Mucosa of descending colon (tissue), 3 donors: ENCODE data around the gene FHAD1. TPM values are rescaled to one million over a fixed set of nuclear protein-coding genes. Genes with fewer than 3 reads are reported as not detected.

Experiments used
- ATAC-seq: fragments of 200-7000 bp; cut with Tn5 transposase; one replicate; pipeline ENCODE4 v1.9.1; 2020; ENCODE audit warnings: mild to moderate bottlenecking, moderate library complexity
- DNase-seq, 3 donors: peaks; one replicate each; pipeline ENCODE4 v3.0.0-alpha.2; 2020
- H3K36me3 ChIP-seq: fragments of 200-600 bp; one replicate; pipeline ENCODE4 v1.8.0; 2021; ENCODE audit warnings: low read depth, mild to moderate bottlenecking
- H3K4me1 ChIP-seq: fragments of 200-600 bp; one replicate; pipeline ENCODE4 v1.8.0; 2021; ENCODE audit warnings: low read depth, mild to moderate bottlenecking
- H3K4me3 ChIP-seq: fragments of 200-600 bp; one replicate; pipeline ENCODE4 v1.8.0; 2021; ENCODE audit warnings: mild to moderate bottlenecking
- H3K9me3 ChIP-seq: fragments of 200-600 bp; one replicate; pipeline ENCODE4 v1.8.0; 2021; ENCODE audit warnings: mild to moderate bottlenecking
- CTCF ChIP-seq: fragments of 200-600 bp; IDR thresholded peaks from one replicate; pipeline ENCODE4 v1.8.0; 2022; ENCODE audit warnings: antibody characterized with exemption, mild to moderate bottlenecking
- intact Hi-C, 2 donors: fragments of 100-400 bp; cut with DNase I in 1 of 2; cut with micrococcal nuclease in 1 of 2; formaldehyde crosslinking; loops; one replicate each; pipeline versions ENCODE4 v1.11.0 to v1.11.1; 2022; cut with DNase I, micrococcal nuclease
- total RNA-seq, 3 donors: library from RNA; stranded (reverse); fragmentation: NEBNext Ultra II Directional in 2 of 3; extraction: Animal tissue kit (Norgen Biotek cat#: 25700) in 2 of 3; gene quantifications; one replicate each; pipeline versions ENCODE4 v1.2.1 to v1.2.4, GENCODE V29; 2021 to 2023
- donor health status: DM: no; HTN: no; CAD: no; lungs with moderate emphysema.
- donor health status: DM: no; HTN: no; CAD: no.
- donor health status: DM: no; HTN: yes; CAD: no.

FHAD1 gene
- total RNA-seq, 3 donors from 2014 or later: 0.89 to 1.9 (median 0.99) TPM

- Histone ChIP-seq H3K4me3 (no peak overlapping the region), H3K9me3 (no peaks in the 10 kb centered on the region), H3K36me3 (no peaks in the 10 kb centered on the region), H3K4me1 (no peaks in the 10 kb centered on the region)
- ATAC-seq: peak; percentile 96
- no peak for TF ChIP-seq CTCF
- intact Hi-C loops: loop anchor here (10.0 kb wide), 1 partner anchor 183 kb away; no protein-coding TSS in a partner anchor
- DNase-seq: peak in 2 of 3 donors; percentile 56 to 76
Observed at GRCh38 chr1:15308135-15308534, 61.1 kb downstream of the FHAD1 start.

- Histone ChIP-seq H3K9me3 (no peaks in the 10 kb centered on the region), H3K36me3 (no peaks in the 10 kb centered on the region), H3K4me1 (no peaks in the 10 kb centered on the region), H3K4me3 (no peak overlapping the region)
- ATAC-seq (peak; percentile 69), DNase-seq (peak in 2 of 3 donors; percentile 53 to 62)
- TF ChIP-seq CTCF: no peak
- intact Hi-C loops: loop anchor here (10.0 kb wide), 1 partner anchor 184 kb away; no protein-coding TSS in a partner anchor
Observed at GRCh38 chr1:15308621-15309027, 61.6 kb downstream of the FHAD1 start.

- Histone ChIP-seq H3K4me1 (no peaks in the 10 kb centered on the region), H3K9me3 (no peaks in the 10 kb centered on the region), H3K4me3 (no peak overlapping the region), H3K36me3 (no peaks in the 10 kb centered on the region)
- intact Hi-C loops: loop anchor here (10.0 kb wide), 1 partner anchor 185 kb away; no protein-coding TSS in a partner anchor
- ATAC-seq: no peak
- DNase-seq: peak in 1 of 3 donors; percentile 41
- TF ChIP-seq CTCF: no peak
Observed at GRCh38 chr1:15309687-15310086, 62.7 kb downstream of the FHAD1 start.

GRCh38 chr1:15310544-15310943 is 63.5 kb downstream of the FHAD1 start:
- ATAC-seq: no peak
- Histone ChIP-seq H3K36me3 (no peaks in the 10 kb centered on the region), H3K9me3 (no peaks in the 10 kb centered on the region), H3K4me1 (no peaks in the 10 kb centered on the region), H3K4me3 (no peak overlapping the region)
- intact Hi-C loops: no loop called here
- no peak for DNase-seq
- no peak for TF ChIP-seq CTCF

- no peak for DNase-seq
- no peak for TF ChIP-seq CTCF
- H3K36me3 ChIP-seq: no peaks in the 10 kb centered on the region
- no peaks in the 10 kb centered on the region for H3K9me3 ChIP-seq
- H3K4me1 ChIP-seq: no peaks in the 10 kb centered on the region
- no peak for ATAC-seq
- H3K4me3 ChIP-seq: no peak overlapping the region
- intact Hi-C loops: no loop called here
Observed at GRCh38 chr1:15311122-15311822, 64.2 kb downstream of the FHAD1 start.
